Smooth muscle cell (in vitro differentiated cells): ENCODE measurements around the gene LAMP1. TPM values are rescaled to one million over a fixed set of nuclear protein-coding genes. Genes with fewer than 3 reads are reported as not detected.

Source experiments
- DNase-seq: peaks from one replicate; lab custom pipeline; 2025; ENCODE audit not compliant: unreplicated experiment; lab: John Stamatoyannopoulos, UW
- H2AFZ ChIP-seq: fragments of 200-600 bp; sonication (generic); 2 replicates; pipeline ENCODE4 v1.6.0; 2016; ENCODE audit warnings: antibody characterized with exemption, low read depth, mild to moderate bottlenecking
- H3F3A ChIP-seq: fragments of 200-600 bp; sonication (generic); 2 replicates; pipeline ENCODE4 v1.6.0; 2017; ENCODE audit warnings: antibody characterized with exemption, low read depth
- H3K27ac ChIP-seq: fragments of 200-600 bp; sonication (generic); 2 replicates; pipeline ENCODE4 v1.5.1; 2016; ENCODE audit warnings: low read depth, mild to moderate bottlenecking
- H3K27me3 ChIP-seq: fragments of 200-600 bp; sonication (generic); 2 replicates; pipeline ENCODE4 v1.6.1; 2016; ENCODE audit warnings: low read depth, mild to moderate bottlenecking
- H3K36me3 ChIP-seq: fragments of 200-600 bp; sonication (generic); 2 replicates; pipeline ENCODE4 v1.5.1; 2016; ENCODE audit warnings: low read depth
- H3K4me1 ChIP-seq: fragments of 200-600 bp; sonication (generic); 2 replicates; pipeline ENCODE4 v1.5.1; 2016; ENCODE audit warnings: low read depth
- H3K4me2 ChIP-seq: fragments of 200-600 bp; sonication (generic); 2 replicates; pipeline ENCODE4 v1.6.0; 2016; ENCODE audit warnings: mild to moderate bottlenecking
- H3K4me3 ChIP-seq: fragments of 200-600 bp; sonication (generic); 2 replicates; pipeline ENCODE4 v1.5.1; 2016; ENCODE audit warnings: mild to moderate bottlenecking
- H3K79me2 ChIP-seq: fragments of 200-600 bp; sonication (generic); 2 replicates; pipeline ENCODE4 v1.6.0; 2016; ENCODE audit warnings: low read depth, mild to moderate bottlenecking
- H3K9ac ChIP-seq: fragments of 200-600 bp; sonication (generic); 2 replicates; pipeline ENCODE4 v1.6.0; 2016; ENCODE audit warnings: low read depth
- H3K9me3 ChIP-seq: fragments of 200-600 bp; sonication (generic); replicated peaks from 2 replicates; pipeline ENCODE4 v1.5.1; 2016; ENCODE audit warnings: low read depth
- H4K20me1 ChIP-seq: fragments of 200-600 bp; sonication (generic); 2 replicates; pipeline ENCODE4 v1.6.0; 2016; ENCODE audit warnings: low read depth
- CTCF ChIP-seq: fragments of 200-600 bp; sonication (generic); IDR thresholded peaks from 2 replicates; pipeline ENCODE4 v1.5.1; 2017; ENCODE audit warnings: borderline replicate concordance, mild to moderate bottlenecking, antibody characterized with exemption; ENCODE audit not compliant: insufficient read depth, poor library complexity, severe bottlenecking
- WGBS: methylation state at CpG from one replicate; pipeline ENCODE4 v1.1.7; 2016; ENCODE audit warnings: low lambda C conversion rate; 5-methylcytosine and 5-hydroxymethylcytosine counted together
- polyA plus RNA-seq: library from polyadenylated mRNA; unstranded; fragments of >200 nt; fragmentation: Nextera tagmentation; extraction: Ambion mirVana; gene quantifications from 2 replicates; pipeline ENCODE4 v1.2.1, GENCODE V29; 2016
- total RNA-seq: library from RNA; depleted of rRNA; stranded (reverse); fragments of >200 nt; gene quantifications from 2 replicates; pipeline ENCODE4 v1.2.3, GENCODE V29; 2014

Gene LAMP1
- total and polyA plus RNA-seq, 2 experiments from 2014 or later, result 111 to 146 TPM

DNA sequence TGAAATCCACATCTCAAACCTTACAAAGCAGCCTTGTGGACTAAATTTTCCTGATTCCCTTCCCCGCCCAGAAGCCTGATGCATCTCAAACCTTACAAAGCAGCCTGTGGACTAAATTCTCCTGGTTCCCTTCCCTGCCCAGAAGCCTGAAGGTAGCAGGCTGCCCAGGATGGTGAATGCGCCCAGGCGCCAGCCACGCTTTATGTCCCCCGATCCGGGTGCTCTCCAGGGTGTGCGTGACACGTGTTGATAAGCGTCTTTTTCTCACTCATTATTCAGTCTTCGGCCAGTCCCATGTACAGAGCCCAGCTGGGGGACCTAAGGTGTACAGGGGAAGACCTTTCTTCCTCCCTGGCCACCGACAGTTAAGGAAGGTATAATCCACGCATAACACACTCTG is 31.8 kb downstream of the LAMP1 start:
- no peak for DNase-seq
- H3K79me2 ChIP-seq, result no peaks in the 10 kb centered on the region
- no peaks in the 10 kb centered on the region for H3K9me3 ChIP-seq
- H3K27me3 ChIP-seq, result no peaks in the 10 kb centered on the region
- H3K36me3 ChIP-seq, result no peaks in the 10 kb centered on the region
- no peak for TF ChIP-seq CTCF
- H4K20me1 ChIP-seq, result no peaks in the 10 kb centered on the region
- H2AFZ ChIP-seq, result no peak overlapping the region
- H3K4me2 ChIP-seq, result no peak overlapping the region
- no peaks in the 10 kb centered on the region for H3F3A ChIP-seq
- H3K4me3 ChIP-seq, result no peak overlapping the region
- no peaks in the 10 kb centered on the region for H3K4me1 ChIP-seq
- H3K9ac ChIP-seq, result no peak overlapping the region
- 96% methylated on average over 12 of the region's 12 CpGs for WGBS
- no peak overlapping the region for H3K27ac ChIP-seq

DNA sequence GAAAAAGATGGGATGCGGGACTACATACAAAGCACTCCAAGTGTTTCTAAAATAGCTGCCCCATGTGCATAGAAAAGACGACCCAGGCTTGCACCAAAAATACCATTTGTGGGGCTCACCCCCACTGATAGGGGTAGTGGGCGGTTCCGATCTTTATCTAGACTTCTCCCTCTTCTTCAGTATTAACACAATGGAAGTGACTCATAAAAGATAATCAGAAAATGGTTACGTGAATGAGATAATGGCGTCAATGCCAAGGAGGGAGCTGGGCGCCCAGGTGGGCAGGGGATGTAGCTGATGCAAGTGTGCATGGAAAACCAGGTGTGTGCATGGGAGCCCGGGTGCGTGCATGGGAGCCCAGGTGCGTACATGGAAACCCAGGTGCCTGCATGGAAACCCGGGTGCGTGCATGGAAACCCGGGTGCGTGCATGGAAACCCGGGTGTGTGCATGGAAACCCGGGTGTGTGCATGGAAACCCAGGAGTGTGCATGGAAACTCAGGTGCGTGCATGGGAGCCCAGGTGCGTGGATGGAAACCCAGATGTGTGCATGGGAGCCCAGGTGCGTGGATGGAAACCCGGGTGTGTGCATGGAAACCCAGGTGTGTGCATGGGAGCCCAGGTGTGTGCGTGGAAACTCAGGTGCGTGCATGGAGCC is 32.7 kb downstream of the LAMP1 start:
- WGBS, result 94% methylated on average over 22 of the region's 22 CpGs
- TF ChIP-seq CTCF, result no peak
- no peaks in the 10 kb centered on the region for H3K4me1 ChIP-seq
- no peak overlapping the region for H3K4me2 ChIP-seq
- H3K36me3 ChIP-seq, result no peaks in the 10 kb centered on the region
- H4K20me1 ChIP-seq, result no peaks in the 10 kb centered on the region
- no peak overlapping the region for H3K4me3 ChIP-seq
- no peaks in the 10 kb centered on the region for H3K27me3 ChIP-seq
- no peaks in the 10 kb centered on the region for H3F3A ChIP-seq
- DNase-seq, result no peak
- H2AFZ ChIP-seq, result no peak overlapping the region
- H3K79me2 ChIP-seq, result no peaks in the 10 kb centered on the region
- no peaks in the 10 kb centered on the region for H3K9me3 ChIP-seq
- H3K9ac ChIP-seq, result no peak overlapping the region
- no peak overlapping the region for H3K27ac ChIP-seq

- WGBS, result 98% methylated on average over 12 of the region's 12 CpGs
- Histone ChIP-seq H2AFZ (no peak overlapping the region), H3K9me3 (no peaks in the 10 kb centered on the region), H3K4me1 (no peaks in the 10 kb centered on the region), H3K27me3 (no peaks in the 10 kb centered on the region), H3K27ac (no peak overlapping the region), H3F3A (no peaks in the 10 kb centered on the region), H3K4me2 (no peak overlapping the region), H3K36me3 (no peaks in the 10 kb centered on the region), H3K79me2 (no peaks in the 10 kb centered on the region), H3K9ac (no peak overlapping the region), H3K4me3 (no peak overlapping the region), H4K20me1 (no peaks in the 10 kb centered on the region)
- TF ChIP-seq CTCF, result no peak
- DNase-seq, result no peak
Observed at GRCh38 chr13:113332615-113333014, 35.6 kb downstream of the LAMP1 start.

- no peak overlapping the region for H3K9ac ChIP-seq
- H3K4me3 ChIP-seq, result no peak overlapping the region
- WGBS, result 92% methylated on average over 14 of the region's 14 CpGs
Observed at GRCh38 chr13:113333076-113333475, 36.0 kb downstream of the LAMP1 start.

More at GRCh38 chr13:113333076-113333475, 36.0 kb downstream of the LAMP1 start:
- Histone ChIP-seq H3K27ac (no peak overlapping the region), H3F3A (no peaks in the 10 kb centered on the region), H3K4me2 (no peak overlapping the region), H3K9me3 (no peaks in the 10 kb centered on the region), H3K4me1 (no peaks in the 10 kb centered on the region), H3K27me3 (no peaks in the 10 kb centered on the region), H3K36me3 (no peaks in the 10 kb centered on the region), H3K79me2 (no peaks in the 10 kb centered on the region), H4K20me1 (no peaks in the 10 kb centered on the region), H2AFZ (no peak overlapping the region)
- TF ChIP-seq CTCF, result no peak
- DNase-seq, result no peak
